ENCODE measurements around the gene NUDC. TPM values are rescaled to one million over a fixed set of nuclear protein-coding genes. Genes with fewer than 3 reads are reported as not detected.

The NUDC gene
- total RNA-seq, 1 donor from 2014 or later, result 70.2 TPM

DNA sequence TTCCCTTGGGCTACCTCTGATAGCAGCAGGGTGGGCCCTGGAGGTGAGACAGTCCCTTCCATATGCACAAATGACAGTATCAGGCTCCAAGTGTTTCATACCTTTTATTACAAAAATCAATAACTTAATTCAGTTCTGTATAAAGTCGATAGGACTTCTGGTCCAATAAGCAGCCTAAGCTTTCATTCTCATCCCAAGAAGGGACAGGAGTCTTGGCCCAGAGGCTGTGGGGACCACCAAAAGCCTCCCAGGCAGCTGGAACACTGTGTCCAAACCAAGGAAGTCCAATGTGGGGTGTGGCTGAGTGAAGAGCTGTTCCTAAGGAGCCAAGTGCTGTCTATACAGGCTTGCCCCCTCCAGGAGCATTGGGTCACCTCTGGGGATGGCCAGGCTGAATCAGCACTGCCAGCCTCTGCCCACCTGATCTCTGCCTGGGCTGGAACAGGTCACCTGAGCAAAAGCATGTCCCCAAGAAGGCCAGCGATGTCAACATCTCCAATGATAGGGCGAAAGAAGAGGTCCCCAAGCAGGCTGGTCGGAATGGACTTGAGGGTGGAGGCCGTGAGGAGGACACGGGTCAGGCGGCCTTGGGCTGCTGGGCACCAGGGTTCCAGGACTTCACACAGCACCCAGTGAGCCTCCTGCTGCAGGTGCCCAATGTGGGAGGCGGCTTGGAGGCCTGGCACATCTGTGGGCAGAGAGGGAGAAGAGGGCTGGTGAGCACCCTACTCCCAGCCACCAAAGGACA is 10.0 kb upstream of the NUDC start:
- FAIRE-seq (no peak), DNase-seq (ENCODE audit: low read depth) (no peak)
- Histone ChIP-seq H3K9me3 (ENCODE audit: insufficient read depth, low read depth, low read length) (no peaks in the 10 kb centered on the region), H3K9ac (ENCODE audit: low read length) (no peak overlapping the region), H3K79me2 (ENCODE audit: insufficient read depth, low read length) (no peaks in the 10 kb centered on the region), H3K4me2 (ENCODE audit: low read length) (no peak overlapping the region), H3K27ac (ENCODE audit: low read depth, low read length) (no peak overlapping the region), H2AFZ (ENCODE audit: low read depth, low read length) (no peak overlapping the region), H3K27me3 (ENCODE audit: insufficient read depth, low read length) (no peaks in the 10 kb centered on the region), H3K36me3 (ENCODE audit: insufficient read depth, low read length) (no peaks in the 10 kb centered on the region), H3K4me1 (ENCODE audit: insufficient read depth, low read length) (no peaks in the 10 kb centered on the region), H4K20me1 (ENCODE audit: insufficient read depth, low read length) (no peaks in the 10 kb centered on the region), H3K4me3 (ENCODE audit: insufficient read depth, low read depth, low read length) (no peak overlapping the region)
- Mint-ChIP-seq H3K27me3 (ENCODE audit: low read depth, unreplicated experiment) (peaks cover 20% of the 10 kb centered on the region), H3K36me3 (ENCODE audit: low read depth, unreplicated experiment) (peaks cover 2% of the 10 kb centered on the region), H3K4me3 (ENCODE audit: unreplicated experiment) (no peak overlapping the region), H3K4me1 (ENCODE audit: low read depth, unreplicated experiment) (peaks cover 2% of the 10 kb centered on the region), H3K9me3 (ENCODE audit: unreplicated experiment) (no peaks in the 10 kb centered on the region), H3K27ac (ENCODE audit: unreplicated experiment) (no peak overlapping the region)
- TF ChIP-seq CTCF (IDR thresholded peaks at IDR 0.05; ENCODE audit: insufficient read depth, low read depth, low read length), result no peak
- TF ChIP-seq EZH2 (IDR thresholded peaks at IDR 0.05; ENCODE audit: insufficient read depth, low read length), result no peak

DNA sequence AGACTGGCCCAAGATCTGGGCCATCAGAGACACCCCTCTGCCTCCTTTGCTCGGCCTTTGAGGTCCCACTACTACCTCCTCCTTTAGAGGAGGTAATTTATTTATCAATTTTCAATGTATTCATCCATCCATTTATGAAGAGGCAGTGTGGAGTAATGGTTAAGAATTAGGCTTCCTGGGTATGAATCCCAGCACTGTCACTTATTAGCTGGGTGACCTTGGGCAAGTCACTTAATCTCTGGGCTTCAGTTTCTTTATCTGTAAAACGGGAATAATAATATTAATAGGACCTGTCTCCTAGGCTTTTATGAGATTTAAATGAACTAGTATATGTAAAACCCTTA is 9.4 kb upstream of the NUDC start:
- no peaks in the 10 kb centered on the region for H4K20me1 ChIP-seq (ENCODE audit: insufficient read depth, low read length)
- H3K27ac Mint-ChIP-seq (ENCODE audit: unreplicated experiment), result no peak overlapping the region
- no peak overlapping the region for H3K4me3 Mint-ChIP-seq (ENCODE audit: unreplicated experiment)
- no peaks in the 10 kb centered on the region for H3K9me3 Mint-ChIP-seq (ENCODE audit: unreplicated experiment)
- DNase-seq (ENCODE audit: low read depth) (no peak), FAIRE-seq (no peak)
- no peaks in the 10 kb centered on the region for H3K4me1 ChIP-seq (ENCODE audit: insufficient read depth, low read length)
- H3K4me2 ChIP-seq (ENCODE audit: low read length), result no peak overlapping the region
- no peaks in the 10 kb centered on the region for H3K9me3 ChIP-seq (ENCODE audit: insufficient read depth, low read depth, low read length)
- H3K36me3 Mint-ChIP-seq (ENCODE audit: low read depth, unreplicated experiment), result peaks cover 2% of the 10 kb centered on the region
- H3K9ac ChIP-seq (ENCODE audit: low read length), result no peak overlapping the region
- H3K27me3 ChIP-seq (ENCODE audit: insufficient read depth, low read length), result no peaks in the 10 kb centered on the region
- TF ChIP-seq EZH2 (IDR thresholded peaks at IDR 0.05; ENCODE audit: insufficient read depth, low read length) (no peak), CTCF (IDR thresholded peaks at IDR 0.05; ENCODE audit: insufficient read depth, low read depth, low read length) (no peak)
- no peak overlapping the region for H3K27ac ChIP-seq (ENCODE audit: low read depth, low read length)
- no peaks in the 10 kb centered on the region for H3K36me3 ChIP-seq (ENCODE audit: insufficient read depth, low read length)
- H3K79me2 ChIP-seq (ENCODE audit: insufficient read depth, low read length), result no peaks in the 10 kb centered on the region
- H2AFZ ChIP-seq (ENCODE audit: low read depth, low read length), result no peak overlapping the region
- peaks cover 20% of the 10 kb centered on the region for H3K27me3 Mint-ChIP-seq (ENCODE audit: low read depth, unreplicated experiment)
- H3K4me3 ChIP-seq (ENCODE audit: insufficient read depth, low read depth, low read length), result no peak overlapping the region
- peaks cover 2% of the 10 kb centered on the region for H3K4me1 Mint-ChIP-seq (ENCODE audit: low read depth, unreplicated experiment)

- Histone ChIP-seq H3K27me3 (ENCODE audit: insufficient read depth, low read length) (no peaks in the 10 kb centered on the region), H3K36me3 (ENCODE audit: insufficient read depth, low read length) (no peaks in the 10 kb centered on the region), H3K4me1 (ENCODE audit: insufficient read depth, low read length) (no peaks in the 10 kb centered on the region), H3K4me2 (ENCODE audit: low read length) (no peak overlapping the region), H3K9ac (ENCODE audit: low read length) (no peak overlapping the region), H2AFZ (ENCODE audit: low read depth, low read length) (no peak overlapping the region), H3K27ac (ENCODE audit: low read depth, low read length) (no peak overlapping the region), H3K4me3 (ENCODE audit: insufficient read depth, low read depth, low read length) (no peak overlapping the region), H4K20me1 (ENCODE audit: insufficient read depth, low read length) (no peaks in the 10 kb centered on the region), H3K79me2 (ENCODE audit: insufficient read depth, low read length) (no peaks in the 10 kb centered on the region), H3K9me3 (ENCODE audit: insufficient read depth, low read depth, low read length) (no peaks in the 10 kb centered on the region)
- Mint-ChIP-seq H3K27me3 (ENCODE audit: low read depth, unreplicated experiment) (peaks cover 20% of the 10 kb centered on the region), H3K4me1 (ENCODE audit: low read depth, unreplicated experiment) (peaks cover 2% of the 10 kb centered on the region), H3K27ac (ENCODE audit: unreplicated experiment) (no peak overlapping the region), H3K9me3 (ENCODE audit: unreplicated experiment) (no peaks in the 10 kb centered on the region), H3K36me3 (ENCODE audit: low read depth, unreplicated experiment) (no peaks in the 10 kb centered on the region), H3K4me3 (ENCODE audit: unreplicated experiment) (no peak overlapping the region)
- no peak for TF ChIP-seq CTCF (IDR thresholded peaks at IDR 0.05; ENCODE audit: insufficient read depth, low read depth, low read length)
- no peak for TF ChIP-seq EZH2 (IDR thresholded peaks at IDR 0.05; ENCODE audit: insufficient read depth, low read length)
- no peak for FAIRE-seq
- no peak for DNase-seq (ENCODE audit: low read depth)
These were observed 8.2 kb upstream of the NUDC start for GRCh38 chr1:26913389-26913753.
